Spleen (tissue), 11 donors: Measurements from ENCODE around the gene LRBA. TPM values are rescaled to one million over a fixed set of nuclear protein-coding genes. Genes with fewer than 3 reads are reported as not detected.

Source experiments
- DNase-seq: peaks from one replicate; pipeline ENCODE4 v3.0.0-alpha.2; 2020
- H3K27ac ChIP-seq, 8 donors: fragments of 200-600 bp; sonication (generic) in 7 of 8; 1 replicate in 4 of 8; 2 replicates in 4 of 8; pipeline versions ENCODE4 v1.5.0 to v1.8.0; 2016 to 2021; ENCODE audit warnings: inconsistent platforms in 4 of 8, mild to moderate bottlenecking in 4 of 8, moderate library complexity in 1 of 8
- H3K27me3 ChIP-seq, 7 donors: fragments of 200-600 bp; sonication (generic) in 6 of 7; replicated peaks in 1 of 7; 1 replicate in 4 of 7; 2 replicates in 3 of 7; pipeline versions ENCODE4 v1.5.0 to v1.8.0; 2016 to 2021; ENCODE audit warnings: inconsistent platforms in 3 of 7, mild to moderate bottlenecking in 1 of 7
- H3K36me3 ChIP-seq, 6 donors: fragments of 200-600 bp; sonication (generic) in 5 of 6; 1 replicate in 4 of 6; 2 replicates in 2 of 6; pipeline versions ENCODE4 v1.5.0 to v1.8.0; 2016 to 2021; ENCODE audit warnings: inconsistent platforms in 2 of 6
- H3K4me1 ChIP-seq, 6 donors: fragments of 200-600 bp; sonication (generic) in 5 of 6; 1 replicate in 3 of 6; 2 replicates in 3 of 6; pipeline versions ENCODE4 v1.5.0 to v1.8.0; 2016 to 2021; ENCODE audit warnings: inconsistent platforms in 3 of 6
- H3K4me3 ChIP-seq, 8 donors: fragments of 200-600 bp; sonication (generic) in 7 of 8; 1 replicate in 4 of 8; 2 replicates in 4 of 8; pipeline versions ENCODE4 v1.5.0 to v1.8.0; 2016 to 2021; ENCODE audit warnings: inconsistent platforms in 4 of 8, mild to moderate bottlenecking in 4 of 8, moderate library complexity in 2 of 8
- H3K9me3 ChIP-seq, 8 donors: fragments of 200-600 bp; sonication (generic) in 7 of 8; 1 replicate in 4 of 8; 2 replicates in 4 of 8; pipeline versions ENCODE4 v1.5.0 to v1.8.0; 2016 to 2021; ENCODE audit warnings: inconsistent platforms in 4 of 8
- POLR2A ChIP-seq, 3 donors: fragments of 450-650 bp; IDR thresholded peaks; one replicate each; pipeline ENCODE4 v1.5.1; 2017; ENCODE audit warnings: antibody characterized with exemption in 3 of 3, mild to moderate bottlenecking in 1 of 3
- POLR2AphosphoS5 ChIP-seq, 3 donors: sonication (generic); formaldehyde crosslinking; IDR thresholded peaks; one replicate each; pipeline ENCODE4 v1.5.1; 2017; ENCODE audit warnings: antibody characterized with exemption in 3 of 3
- WGBS, 5 donors: extraction: QIAGEN DNeasy Blood & Tissue Kit in 3 of 5; methylation state at CpG; one replicate each; pipeline versions ENCODE4 v1.1.5 to v1.1.7; 2013 to 2018; 5-methylcytosine and 5-hydroxymethylcytosine counted together
- intact Hi-C: fragments of 100-400 bp; cut with DNase I; formaldehyde crosslinking; loops from one replicate; pipeline ENCODE4 v1.15.0; 2023; ENCODE audit warnings: low total_unique reads
- polyA plus RNA-seq, 3 donors: library from polyadenylated mRNA; stranded (reverse); fragments of 200-250 nt; gene quantifications; one replicate each; pipeline ENCODE4 v1.2.1, GENCODE V29; 2013
- total RNA-seq, 7 donors: library from RNA; depleted of rRNA in 3 of 7; stranded (reverse); fragments of >200 nt in 3 of 7; fragmentation: NEBNext Ultra II Directional in 4 of 7; extraction: Animal tissue kit (Norgen Biotek cat#: 25700) in 4 of 7; gene quantifications; one replicate each; pipeline versions ENCODE4 v1.1.0 to v1.2.1, GENCODE V29; 2016 to 2021
- TF ChIP-seq, protein P1 (sequence below), 11 experiments: fragments of 200-600 bp in 7 of 11; fragments of 450-650 bp in 4 of 11; sonication (generic) in 4 of 11; IDR thresholded peaks in 8 of 11; conservative IDR thresholded peaks in 3 of 11; 1 replicate in 7 of 11; 2 replicates in 4 of 11; pipeline versions ENCODE4 v1.4.0 to v1.8.0; 2016 to 2021; ENCODE audit warnings: antibody characterized with exemption in 11 of 11, inconsistent platforms in 4 of 11, mild to moderate bottlenecking in 1 of 11
- donor health status: healthy with polysubstance abuse.
- donor health status: DM: no; HTN: no; CAD: no; lungs with moderate emphysema.
- donor health status: DM: no; HTN: no; CAD: no.
- donor health status: Bipolar disorder and iron deficiency.
- donor health status: healthy.
- donor health status: DM: no; HTN: no; CAD: no.
- donor health status: DM: yes; HTN: yes; CAD: no.

Gene LRBA
- total and polyA plus RNA-seq, 10 donors = 8.2 to 84.9 (median 50.5) TPM

DNA sequence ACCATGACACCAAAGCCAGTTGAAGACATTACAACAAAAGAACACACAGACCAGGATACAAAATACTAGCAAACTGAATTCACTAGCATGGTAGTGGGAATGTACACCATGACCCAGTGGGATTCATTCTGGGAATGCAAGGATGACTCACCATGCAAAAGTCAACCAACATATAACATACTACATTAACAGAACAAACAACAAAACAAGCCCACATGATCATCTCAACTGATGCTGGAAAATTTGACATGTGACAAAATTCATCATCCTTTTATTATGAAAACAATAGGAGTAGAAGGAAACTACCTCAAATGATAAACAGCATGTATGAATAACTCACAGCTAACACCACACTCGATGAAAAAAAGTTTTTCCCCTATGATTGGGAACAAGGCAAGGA, 746.6 kb downstream of the LRBA start:
- Histone ChIP-seq H3K9me3 (peaks cover 0 to 8% (median 0%) of the 10 kb centered on the region in 8 donors), H3K4me1 (no peaks in the 10 kb centered on the region), H3K27ac (no peak overlapping the region), H3K4me3 (no peak overlapping the region), H3K27me3 (no peaks in the 10 kb centered on the region), H3K36me3 (peaks cover 0 to 81% (median 20%) of the 10 kb centered on the region in 6 donors)
- 89 to 98% (median 93%) methylated on average over 1 of the region's 1 CpG for WGBS, 5 donors
- intact Hi-C loops = no loop called here
- no peak for TF ChIP-seq POLR2A (IDR thresholded peaks at IDR 0.05)
- TF ChIP-seq POLR2AphosphoS5 (IDR thresholded peaks at IDR 0.05) = no peak
- TF ChIP-seq, protein P1, sequence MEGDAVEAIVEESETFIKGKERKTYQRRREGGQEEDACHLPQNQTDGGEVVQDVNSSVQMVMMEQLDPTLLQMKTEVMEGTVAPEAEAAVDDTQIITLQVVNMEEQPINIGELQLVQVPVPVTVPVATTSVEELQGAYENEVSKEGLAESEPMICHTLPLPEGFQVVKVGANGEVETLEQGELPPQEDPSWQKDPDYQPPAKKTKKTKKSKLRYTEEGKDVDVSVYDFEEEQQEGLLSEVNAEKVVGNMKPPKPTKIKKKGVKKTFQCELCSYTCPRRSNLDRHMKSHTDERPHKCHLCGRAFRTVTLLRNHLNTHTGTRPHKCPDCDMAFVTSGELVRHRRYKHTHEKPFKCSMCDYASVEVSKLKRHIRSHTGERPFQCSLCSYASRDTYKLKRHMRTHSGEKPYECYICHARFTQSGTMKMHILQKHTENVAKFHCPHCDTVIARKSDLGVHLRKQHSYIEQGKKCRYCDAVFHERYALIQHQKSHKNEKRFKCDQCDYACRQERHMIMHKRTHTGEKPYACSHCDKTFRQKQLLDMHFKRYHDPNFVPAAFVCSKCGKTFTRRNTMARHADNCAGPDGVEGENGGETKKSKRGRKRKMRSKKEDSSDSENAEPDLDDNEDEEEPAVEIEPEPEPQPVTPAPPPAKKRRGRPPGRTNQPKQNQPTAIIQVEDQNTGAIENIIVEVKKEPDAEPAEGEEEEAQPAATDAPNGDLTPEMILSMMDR (IDR thresholded peaks at IDR 0.05 in 8 of 11, conservative IDR thresholded peaks at IDR 0.05 in 3 of 11) = no peak
- no peak for DNase-seq

DNA sequence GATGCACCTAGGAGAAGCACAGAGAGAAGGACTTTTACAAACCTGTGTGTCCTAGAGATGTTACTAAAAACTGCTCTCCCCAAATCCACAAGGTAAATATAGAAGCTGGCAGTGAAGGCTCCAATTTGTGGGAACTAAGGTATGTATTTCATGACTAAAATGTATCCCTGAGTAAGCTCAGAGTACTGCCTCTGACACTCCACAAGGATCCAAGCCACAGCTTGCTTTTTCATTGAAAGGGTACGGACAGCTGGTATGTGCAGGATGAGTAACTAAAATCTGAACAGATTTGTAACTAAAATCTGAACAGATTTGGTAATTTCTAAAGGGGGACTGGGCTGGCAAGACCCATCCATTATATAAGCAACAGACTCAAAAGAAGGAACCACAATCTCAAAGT, 749.3 kb downstream of the LRBA start:
- DNase-seq = no peak
- Histone ChIP-seq H3K9me3 (no peaks in the 10 kb centered on the region), H3K36me3 (peaks cover 0 to 64% (median 14%) of the 10 kb centered on the region in 6 donors), H3K27ac (no peak overlapping the region), H3K4me1 (no peaks in the 10 kb centered on the region), H3K4me3 (no peak overlapping the region), H3K27me3 (no peaks in the 10 kb centered on the region)
- intact Hi-C loops = no loop called here
- 94 to 100% (median 100%) methylated on average over 1 of the region's 1 CpG for WGBS, 5 donors
- TF ChIP-seq, protein P1 (IDR thresholded peaks at IDR 0.05 in 8 of 11, conservative IDR thresholded peaks at IDR 0.05 in 3 of 11) = no peak
- TF ChIP-seq POLR2A (IDR thresholded peaks at IDR 0.05) (no peak), POLR2AphosphoS5 (IDR thresholded peaks at IDR 0.05) (no peak)

DNA sequence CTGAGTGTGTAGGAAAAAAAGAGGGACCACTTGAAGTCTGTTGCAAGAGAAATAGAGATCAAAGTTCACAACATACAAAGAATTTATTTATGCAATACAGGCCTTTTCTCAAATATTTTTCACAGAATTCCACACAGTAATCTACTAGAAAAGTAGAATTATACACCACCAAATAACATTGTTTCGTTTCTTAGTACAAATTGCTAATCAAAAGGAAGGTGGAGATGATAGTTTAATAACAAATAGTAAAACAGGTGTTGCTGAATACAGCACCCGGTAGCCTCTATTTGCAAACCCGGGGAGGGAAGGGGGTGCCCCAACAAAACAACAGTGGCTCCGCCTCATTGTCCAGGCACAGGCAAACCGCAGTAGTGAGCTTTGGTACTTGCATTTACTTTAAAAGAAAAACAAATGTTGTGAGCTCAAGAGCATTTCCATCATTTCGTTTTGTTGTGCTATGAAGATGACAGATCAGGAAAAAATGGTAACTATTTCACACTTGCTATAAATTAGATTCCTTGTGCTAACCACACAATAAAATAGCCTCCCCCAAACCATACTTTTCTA, 750.4 kb downstream of the LRBA start:
- H3K9me3 ChIP-seq = no peaks in the 10 kb centered on the region
- intact Hi-C loops = no loop called here
- H3K27me3 ChIP-seq = no peaks in the 10 kb centered on the region
- peaks cover 0 to 53% (median 11%) of the 10 kb centered on the region in 6 donors for H3K36me3 ChIP-seq
- DNase-seq = no peak
- WGBS, 5 donors = 88 to 92% (median 90%) methylated on average over 6 of the region's 6 CpGs
- TF ChIP-seq POLR2AphosphoS5 (IDR thresholded peaks at IDR 0.05) = no peak
- TF ChIP-seq POLR2A (IDR thresholded peaks at IDR 0.05) = no peak
- TF ChIP-seq, protein P1 (IDR thresholded peaks at IDR 0.05 in 8 of 11, conservative IDR thresholded peaks at IDR 0.05 in 3 of 11) = no peak
- H3K4me3 ChIP-seq = no peak overlapping the region
- H3K4me1 ChIP-seq = no peaks in the 10 kb centered on the region
- H3K27ac ChIP-seq = no peak overlapping the region

DNA sequence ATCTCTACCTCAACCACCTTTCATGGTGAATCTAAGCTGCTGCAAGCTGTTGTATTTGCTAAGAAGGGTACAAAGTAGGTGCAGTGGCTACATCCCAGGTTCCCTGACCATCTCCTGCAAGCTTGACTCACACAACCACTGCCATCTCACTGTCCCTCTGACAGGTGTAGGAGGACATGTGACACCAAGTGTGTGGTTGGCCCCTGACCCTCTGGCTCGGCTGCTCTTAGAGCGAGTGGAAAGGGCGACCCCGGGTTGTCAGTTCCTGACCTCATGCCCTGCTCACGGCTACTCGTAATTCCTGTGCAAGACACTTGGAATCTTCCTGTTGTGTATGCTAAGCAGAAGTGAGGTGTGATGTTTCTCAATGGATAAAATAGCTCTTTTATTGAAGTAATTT, 752.5 kb downstream of the LRBA start:
- no peak for TF ChIP-seq POLR2AphosphoS5 (IDR thresholded peaks at IDR 0.05)
- TF ChIP-seq, protein P1 (IDR thresholded peaks at IDR 0.05 in 8 of 11, conservative IDR thresholded peaks at IDR 0.05 in 3 of 11) = no peak
- no peak for TF ChIP-seq POLR2A (IDR thresholded peaks at IDR 0.05)
- H3K36me3 ChIP-seq = peaks cover 0 to 44% (median 11%) of the 10 kb centered on the region in 6 donors
- intact Hi-C loops = no loop called here
- H3K4me1 ChIP-seq = no peaks in the 10 kb centered on the region
- no peak overlapping the region for H3K27ac ChIP-seq
- no peaks in the 10 kb centered on the region for H3K27me3 ChIP-seq
- no peaks in the 10 kb centered on the region for H3K9me3 ChIP-seq
- no peak overlapping the region for H3K4me3 ChIP-seq
- 79 to 93% (median 91%) methylated on average over 6 of the region's 6 CpGs for WGBS, 5 donors
- no peak for DNase-seq
